DOHH2 (cell line): Measurements from ENCODE around the gene RPS6KA2.

Source experiments
- H3F3A ChIP-seq: fragments of 200-600 bp; sonication (generic), shearing (Covaris generic); 2 replicates; pipeline ENCODE4 v1.6.0; 2016; ENCODE audit warnings: antibody characterized with exemption, mild to moderate bottlenecking; ENCODE audit not compliant: control insufficient read depth, insufficient read depth
- H3K27ac ChIP-seq: fragments of 200-600 bp; sonication (generic); 2 replicates; pipeline ENCODE4 v1.5.1; 2014; ENCODE audit warnings: low read depth, mild to moderate bottlenecking, low read length, moderate library complexity
- H3K27me3 ChIP-seq: fragments of 200-600 bp; sonication (generic); 2 replicates; pipeline ENCODE4 v1.6.1; 2014; ENCODE audit warnings: mild to moderate bottlenecking, low read length, mixed read lengths; ENCODE audit not compliant: control insufficient read depth
- H3K36me3 ChIP-seq: fragments of 200-600 bp; sonication (generic); 2 replicates; pipeline ENCODE4 v1.6.1; 2014; ENCODE audit warnings: mild to moderate bottlenecking, low read length, moderate library complexity, mixed read lengths; ENCODE audit not compliant: control insufficient read depth
- H3K4me1 ChIP-seq: fragments of 200-600 bp; sonication (generic); 2 replicates; pipeline ENCODE4 v1.6.1; 2014; ENCODE audit warnings: mild to moderate bottlenecking, low read length, mixed read lengths; ENCODE audit not compliant: control insufficient read depth
- H3K4me2 ChIP-seq: fragments of 200-600 bp; sonication (generic); 2 replicates; pipeline ENCODE4 v1.6.0; 2014; ENCODE audit warnings: mild to moderate bottlenecking, low read length, moderate library complexity
- H3K4me3 ChIP-seq: fragments of 200-600 bp; sonication (generic); 2 replicates; pipeline ENCODE4 v1.5.1; 2014; ENCODE audit warnings: mild to moderate bottlenecking, low read length, mixed read lengths
- H3K79me2 ChIP-seq: fragments of 200-600 bp; sonication (generic); 2 replicates; pipeline ENCODE4 v1.6.1; 2014; ENCODE audit warnings: mild to moderate bottlenecking, low read length, mixed read lengths; ENCODE audit not compliant: control insufficient read depth
- H3K9me2 ChIP-seq: fragments of 200-600 bp; sonication (generic); replicated peaks from 2 replicates; pipeline ENCODE4 v1.6.1; 2014; ENCODE audit warnings: mild to moderate bottlenecking, low read length, mixed read lengths; ENCODE audit not compliant: control insufficient read depth
- H3K9me3 ChIP-seq: fragments of 200-600 bp; sonication (generic); 2 replicates; pipeline ENCODE4 v1.6.1; 2014; ENCODE audit warnings: antibody characterized with exemption, low read length, mixed read lengths; ENCODE audit not compliant: control insufficient read depth, insufficient read depth
- H4K20me1 ChIP-seq: fragments of 200-600 bp; sonication (generic); 2 replicates; pipeline ENCODE4 v1.6.0; 2014; ENCODE audit warnings: low read depth, mild to moderate bottlenecking, antibody characterized with exemption, low read length, moderate library complexity; ENCODE audit not compliant: control insufficient read depth, insufficient read depth
- CTCF ChIP-seq: fragments of 200-600 bp; sonication (generic); IDR thresholded peaks from one replicate; pipeline ENCODE4 v1.5.1; 2014; ENCODE audit warnings: antibody characterized with exemption, mild to moderate bottlenecking, low read depth, low read length; ENCODE audit not compliant: poor library complexity, severe bottlenecking
- EZH2phosphoT487 ChIP-seq: fragments of 200-600 bp; sonication (generic); IDR thresholded peaks from 2 replicates; pipeline ENCODE4 v1.6.1; 2017; ENCODE audit warnings: borderline replicate concordance, mild to moderate bottlenecking, antibody characterized with exemption, low read length, moderate library complexity, mixed read lengths

RPS6KA2 gene

DNA sequence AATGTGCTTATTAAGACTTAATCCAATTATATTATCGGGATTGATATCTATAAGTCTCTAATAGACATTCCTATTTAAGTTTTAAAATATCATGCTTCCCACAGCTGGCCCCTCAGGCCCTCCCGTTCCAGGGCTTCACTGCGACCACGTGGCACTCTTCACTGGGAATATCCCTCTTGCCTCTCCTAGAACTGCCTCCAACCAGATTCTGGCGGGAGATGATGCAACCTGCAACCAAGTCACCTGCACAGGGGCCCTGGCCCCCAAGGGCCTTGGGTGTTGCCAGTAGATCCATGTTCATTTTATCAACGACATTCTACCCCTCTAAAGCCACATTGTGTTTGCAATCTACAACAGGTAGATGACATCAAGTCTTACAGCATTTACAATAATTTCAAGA, 22.1 kb downstream of the RPS6KA2 start:
- no peaks in the 10 kb centered on the region for H3K79me2 ChIP-seq
- no peak overlapping the region for H3K4me3 ChIP-seq
- TF ChIP-seq CTCF (no peak), EZH2phosphoT487 (no peak)
- H3K9me2 ChIP-seq, result no peaks in the 10 kb centered on the region
- no peaks in the 10 kb centered on the region for H3K27me3 ChIP-seq
- H3K9me3 ChIP-seq, result no peaks in the 10 kb centered on the region
- H3K4me1 ChIP-seq, result no peaks in the 10 kb centered on the region
- no peaks in the 10 kb centered on the region for H4K20me1 ChIP-seq
- H3K27ac ChIP-seq, result no peak overlapping the region
- H3F3A ChIP-seq, result no peaks in the 10 kb centered on the region
- H3K36me3 ChIP-seq, result no peaks in the 10 kb centered on the region
- H3K4me2 ChIP-seq, result no peak overlapping the region

DNA sequence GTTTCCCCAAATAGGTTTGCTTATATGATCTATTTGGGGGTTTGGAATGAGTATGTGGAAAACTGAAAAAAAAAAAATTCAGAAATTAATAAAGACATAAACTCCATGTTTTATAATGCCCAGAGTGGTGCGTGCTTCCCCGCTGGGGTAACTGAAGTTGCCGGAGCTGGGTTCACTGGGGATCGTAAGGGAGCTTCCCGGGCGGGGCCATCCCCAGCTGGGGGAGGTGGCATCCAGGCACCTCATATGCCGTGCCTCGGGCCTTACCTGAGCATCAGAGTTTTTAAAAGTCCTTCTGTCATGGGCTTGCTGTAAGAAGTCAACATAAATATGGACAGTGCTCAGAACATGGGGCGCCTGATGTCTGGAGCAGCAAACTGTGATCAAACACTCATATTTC, 22.7 kb downstream of the RPS6KA2 start:
- no peaks in the 10 kb centered on the region for H3K79me2 ChIP-seq
- H3K4me2 ChIP-seq, result no peak overlapping the region
- H3K4me1 ChIP-seq, result no peaks in the 10 kb centered on the region
- H3K9me2 ChIP-seq, result no peaks in the 10 kb centered on the region
- no peaks in the 10 kb centered on the region for H4K20me1 ChIP-seq
- no peaks in the 10 kb centered on the region for H3F3A ChIP-seq
- no peak for TF ChIP-seq EZH2phosphoT487
- TF ChIP-seq CTCF, result no peak
- H3K9me3 ChIP-seq, result no peaks in the 10 kb centered on the region
- H3K36me3 ChIP-seq, result no peaks in the 10 kb centered on the region
- H3K4me3 ChIP-seq, result no peak overlapping the region
- H3K27ac ChIP-seq, result no peak overlapping the region
- no peaks in the 10 kb centered on the region for H3K27me3 ChIP-seq

DNA sequence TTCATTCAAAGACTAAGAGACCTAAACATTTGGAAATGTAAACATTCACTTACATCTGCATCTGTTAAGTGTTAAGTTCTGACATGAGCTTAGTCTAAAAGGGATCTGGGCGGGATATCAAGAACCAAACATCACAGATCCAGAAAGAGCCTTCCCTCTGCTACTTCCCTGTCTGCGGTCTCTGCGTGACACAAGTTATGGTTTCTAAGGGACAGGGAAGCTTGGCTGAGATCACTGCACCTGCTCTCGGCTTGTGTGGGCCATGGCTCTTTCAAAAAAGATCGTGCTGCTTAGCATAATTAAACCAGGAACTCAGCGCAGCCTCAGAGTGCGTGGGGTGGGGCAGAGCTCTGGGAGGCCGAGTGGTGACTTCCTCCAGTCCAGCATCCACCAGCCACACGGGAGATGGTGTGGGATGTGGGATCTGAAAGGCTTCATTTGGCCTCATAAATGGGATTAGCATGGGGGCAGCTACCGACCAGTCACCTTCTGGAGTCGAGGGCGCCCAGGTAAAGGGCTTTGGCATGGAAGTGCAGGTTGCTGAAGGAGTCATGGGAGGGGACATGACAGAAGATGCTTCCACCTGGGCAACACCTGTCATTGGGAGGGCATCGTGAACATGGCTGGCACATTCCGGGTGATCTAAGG, 23.9 kb downstream of the RPS6KA2 start:
- Histone ChIP-seq H3K4me3 (no peak overlapping the region), H3K4me2 (no peak overlapping the region), H3K36me3 (no peaks in the 10 kb centered on the region), H3K27ac (no peak overlapping the region), H4K20me1 (no peaks in the 10 kb centered on the region), H3K27me3 (no peaks in the 10 kb centered on the region), H3K9me3 (no peaks in the 10 kb centered on the region), H3K9me2 (no peaks in the 10 kb centered on the region), H3F3A (no peaks in the 10 kb centered on the region), H3K4me1 (no peaks in the 10 kb centered on the region), H3K79me2 (no peaks in the 10 kb centered on the region)
- TF ChIP-seq EZH2phosphoT487 (no peak), CTCF (no peak)
